Fibroblast of lung (primary cell): ENCODE data around the gene PXMP2. TPM values are rescaled to one million over a fixed set of nuclear protein-coding genes. Genes with fewer than 3 reads are reported as not detected.

Experiments used
- DNase-seq, 2 donors: peaks; one replicate each; pipeline versions ENCODE4 v3.0.0 to v3.0.0-alpha.2; 2010; ENCODE audit warnings: low read depth in 2 of 2
- H2AFZ ChIP-seq: 2 replicates; pipeline ENCODE4 v1.5.1; 2012; ENCODE audit warnings: low read length, control low read depth, inconsistent platforms
- H3K27ac ChIP-seq: 2 replicates; pipeline ENCODE4 v1.5.1; 2011; ENCODE audit warnings: low read length, control low read depth; ENCODE audit not compliant: insufficient read depth
- H3K27me3 ChIP-seq: 2 replicates; pipeline ENCODE4 v1.5.1; 2011; ENCODE audit warnings: mild to moderate bottlenecking, low read length; ENCODE audit not compliant: control insufficient read depth, insufficient read depth
- H3K36me3 ChIP-seq: 2 replicates; pipeline ENCODE4 v1.5.1; 2011; ENCODE audit warnings: low read length; ENCODE audit not compliant: control insufficient read depth, insufficient read depth
- H3K4me1 ChIP-seq: 2 replicates; pipeline ENCODE4 v1.5.1; 2011; ENCODE audit warnings: low read length; ENCODE audit not compliant: control insufficient read depth, insufficient read depth; ENCODE audit errors: extremely low read depth
- H3K4me2 ChIP-seq: 2 replicates; pipeline ENCODE4 v1.5.1; 2011; ENCODE audit warnings: low read length, control low read depth; ENCODE audit not compliant: insufficient read depth; ENCODE audit errors: extremely low read depth
- H3K4me3 ChIP-seq, 4 experiments: fragments of 200-600 bp in 1 of 4; sonication (generic) in 1 of 4; replicated peaks in 1 of 4; 2 replicates each; pipeline ENCODE4 v1.5.1; 2011 to 2016; ENCODE audit warnings: low read length in 4 of 4, low read depth in 3 of 4, mild to moderate bottlenecking in 3 of 4, control low read depth in 2 of 4, inconsistent platforms in 1 of 4, mixed read lengths in 1 of 4; ENCODE audit not compliant: insufficient read depth in 1 of 4; ENCODE audit errors: control extremely low read depth in 1 of 4
- H3K79me2 ChIP-seq: 2 replicates; pipeline ENCODE4 v1.5.1; 2012; ENCODE audit warnings: mild to moderate bottlenecking, low read length, inconsistent platforms; ENCODE audit not compliant: control insufficient read depth, insufficient read depth
- H3K9ac ChIP-seq: 2 replicates; pipeline ENCODE4 v1.5.1; 2011; ENCODE audit warnings: mild to moderate bottlenecking, low read length, control low read depth; ENCODE audit not compliant: insufficient read depth
- H3K9me3 ChIP-seq: 2 replicates; pipeline ENCODE4 v1.5.1; 2012; ENCODE audit warnings: low read depth, low read length; ENCODE audit not compliant: control insufficient read depth, insufficient read depth
- H4K20me1 ChIP-seq: 2 replicates; pipeline ENCODE4 v1.5.1; 2011; ENCODE audit warnings: low read length; ENCODE audit not compliant: control insufficient read depth, insufficient read depth; ENCODE audit errors: extremely low read depth
- CTCF ChIP-seq, 2 donors: IDR thresholded peaks in 1 of 2; conservative IDR thresholded peaks in 1 of 2; 1 replicate in 1 of 2; 2 replicates in 1 of 2; pipeline ENCODE4 v1.5.1; 2011 to 2012; ENCODE audit warnings: low read length in 2 of 2, control low read depth in 1 of 2, inconsistent platforms in 1 of 2, low read depth in 1 of 2, mild to moderate bottlenecking in 1 of 2
- EZH2 ChIP-seq: IDR thresholded peaks from 2 replicates; pipeline ENCODE4 v1.5.1; 2012; ENCODE audit warnings: low read length, control low read depth, mild to moderate bottlenecking; ENCODE audit errors: missing control alignments
- polyA minus RNA-seq: library from RNA; depleted of rRNA, polyadenylated mRNA; stranded (reverse); fragments of >200 nt; gene quantifications from 2 replicates; pipeline ENCODE4 v1.2.3, GENCODE V29; 2011; ENCODE audit warnings: low replicate concordance
- polyA plus RNA-seq, 2 donors: library from polyadenylated mRNA; depleted of rRNA in 1 of 2; stranded (reverse) in 1 of 2; unstranded in 1 of 2; fragments of >200 nt; gene quantifications; 2 replicates each; pipeline ENCODE4 v1.2.1, GENCODE V29; 2011 to 2012; ENCODE audit warnings: missing spikeins in 1 of 2
- total RNA-seq: library from RNA; depleted of rRNA; stranded (reverse); fragments of >200 nt; gene quantifications from 2 replicates; pipeline ENCODE4 v1.2.1, GENCODE V29; 2014

PXMP2 gene
- total RNA-seq = 10.6 and 11.3 TPM in 2 replicates
- 14.5 and 15.4 TPM in 2 replicates for polyA plus RNA-seq
- polyA plus RNA-seq (2012) = 21.2 and 26.1 TPM in 2 replicates
- 10.0 and 41.0 TPM in 2 replicates for polyA minus RNA-seq

- H4K20me1 ChIP-seq = no peaks in the 10 kb centered on the region
- peaks cover 23% of the 10 kb centered on the region for H3K79me2 ChIP-seq
- no peaks in the 10 kb centered on the region for H3K4me1 ChIP-seq
- H3K27ac ChIP-seq = peak within 1 kb of the TSS; percentile 61
- no peaks in the 10 kb centered on the region for H3K36me3 ChIP-seq
- no peak within 1 kb of the TSS for H2AFZ ChIP-seq
- TF ChIP-seq CTCF (conservative IDR thresholded peaks at IDR 0.05 in 1 of 2, IDR thresholded peaks at IDR 0.05 in 1 of 2; ENCODE audit: low read depth in 1 of 2, low read length in 2 of 2) (no peak), EZH2 (no peak)
- peak within 1 kb of the TSS; percentile 22 to 71 (median 62) for H3K4me3 ChIP-seq
- no peaks in the 10 kb centered on the region for H3K9me3 ChIP-seq
- no peaks in the 10 kb centered on the region for H3K27me3 ChIP-seq
- peak; percentile 92 to 93 for DNase-seq
- peak within 1 kb of the TSS; percentile 40 for H3K4me2 ChIP-seq
- H3K9ac ChIP-seq = peak within 1 kb of the TSS; percentile 75
These were observed at the start of gene PXMP2, which contains the start of gene POLE for GRCh38 chr12:132687211-132688164. Gene PXMP2, plus strand, starts transcription at chr12:132687587. Its CDS starts 84 bp downstream, at chr12:132687671. Gene POLE, minus strand, starts transcription at chr12:132687342. Its CDS starts 27 bp downstream, at chr12:132687315.

- no peak for DNase-seq
- H3K27me3 ChIP-seq = no peaks in the 10 kb centered on the region
- no peaks in the 10 kb centered on the region for H4K20me1 ChIP-seq
- no peak overlapping the region for H3K4me3 ChIP-seq
- no peaks in the 10 kb centered on the region for H3K9me3 ChIP-seq
- no peaks in the 10 kb centered on the region for H3K79me2 ChIP-seq
- H3K27ac ChIP-seq = no peak overlapping the region
- peaks cover 19% of the 10 kb centered on the region for H3K36me3 ChIP-seq
- no peaks in the 10 kb centered on the region for H3K4me1 ChIP-seq
- no peak overlapping the region for H3K9ac ChIP-seq
- no peak overlapping the region for H3K4me2 ChIP-seq
- no peak overlapping the region for H2AFZ ChIP-seq
- TF ChIP-seq EZH2 (no peak), CTCF (conservative IDR thresholded peaks at IDR 0.05 in 1 of 2, IDR thresholded peaks at IDR 0.05 in 1 of 2; ENCODE audit: low read depth in 1 of 2, low read length in 2 of 2) (no peak)
These were observed 49.6 kb upstream of the PXMP2 start for GRCh38 chr12:132637811-132638210.

- Histone ChIP-seq H3K4me2 (no peak overlapping the region), H4K20me1 (no peaks in the 10 kb centered on the region), H3K36me3 (peaks cover 20% of the 10 kb centered on the region), H3K4me3 (no peak overlapping the region), H3K79me2 (no peaks in the 10 kb centered on the region), H3K9ac (no peak overlapping the region), H3K27ac (no peak overlapping the region), H2AFZ (peak overlapping the region; percentile 39), H3K9me3 (no peaks in the 10 kb centered on the region), H3K27me3 (no peaks in the 10 kb centered on the region), H3K4me1 (no peaks in the 10 kb centered on the region)
- TF ChIP-seq EZH2 (no peak), CTCF (conservative IDR thresholded peaks at IDR 0.05 in 1 of 2, IDR thresholded peaks at IDR 0.05 in 1 of 2; ENCODE audit: low read depth in 1 of 2, low read length in 2 of 2) (peak; percentile 90 to 92)
- DNase-seq = peak; percentile 29 to 82
These were observed 48.6 kb upstream of the PXMP2 start for GRCh38 chr12:132638541-132639408.
